NCI-H128 (cell line): ENCODE measurements around the gene MSH5.

ENCODE experiments used
- DNase-seq: peaks from one replicate; lab custom pipeline; 2025; ENCODE audit not compliant: unreplicated experiment; lab: John Stamatoyannopoulos, UW

The MSH5 gene

DNA sequence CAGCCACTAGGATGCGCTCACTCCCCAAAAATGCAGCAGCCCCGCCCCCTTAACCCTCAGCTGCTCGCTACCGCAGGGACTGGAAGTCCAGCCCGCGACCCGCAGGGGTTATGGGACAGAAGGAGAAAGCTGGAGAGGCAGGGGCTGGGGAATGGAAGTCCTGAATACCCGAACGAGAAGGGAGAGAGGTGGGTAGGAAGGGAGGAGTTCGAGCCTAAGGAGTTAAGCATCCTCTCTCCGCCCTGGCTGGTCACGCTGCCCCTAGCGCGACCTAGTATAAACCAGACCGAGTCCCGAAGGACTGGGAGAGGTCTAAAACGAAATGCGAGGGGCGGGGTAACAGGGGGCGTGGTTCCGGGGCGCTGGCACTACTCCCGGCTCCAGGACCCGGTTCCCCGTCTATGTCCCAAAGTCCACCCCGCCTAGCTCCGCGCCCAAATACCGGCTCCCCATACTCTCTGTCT is 10.3 kb upstream of the MSH5 start:
- peak; percentile 47 for DNase-seq

GRCh38 chr6:31729979-31730630 is 9.7 kb upstream of the MSH5 start:
- DNase-seq: no peak

GRCh38 chr6:31730631-31731086 is 9.1 kb upstream of the MSH5 start:
- DNase-seq: no peak

GRCh38 chr6:31732029-31732428 is 7.8 kb upstream of the MSH5 start:
- no peak for DNase-seq

DNA sequence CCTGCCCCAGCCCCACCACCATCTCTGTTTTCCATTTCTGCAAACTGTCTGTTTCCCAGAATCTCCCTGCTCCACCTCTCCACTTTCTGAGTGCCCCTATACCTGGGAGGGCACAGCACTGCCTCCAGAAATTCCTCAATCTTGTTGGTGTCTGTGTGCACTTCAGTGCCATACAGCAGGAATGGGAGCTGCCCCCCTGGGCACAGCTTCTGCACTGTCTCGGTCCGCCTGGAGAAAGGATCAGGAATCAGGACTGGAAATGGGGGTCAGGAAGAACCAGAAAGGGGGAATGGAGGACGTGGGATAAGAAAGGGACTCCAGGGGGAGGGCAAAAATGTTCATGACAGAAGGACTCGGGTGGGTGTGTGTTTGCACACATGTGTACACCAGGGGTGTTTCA is 6.1 kb upstream of the MSH5 start:
- no peak for DNase-seq

- DNase-seq: no peak
Measured at GRCh38 chr6:31734247-31734820, 5.5 kb upstream of the MSH5 start.

DNA sequence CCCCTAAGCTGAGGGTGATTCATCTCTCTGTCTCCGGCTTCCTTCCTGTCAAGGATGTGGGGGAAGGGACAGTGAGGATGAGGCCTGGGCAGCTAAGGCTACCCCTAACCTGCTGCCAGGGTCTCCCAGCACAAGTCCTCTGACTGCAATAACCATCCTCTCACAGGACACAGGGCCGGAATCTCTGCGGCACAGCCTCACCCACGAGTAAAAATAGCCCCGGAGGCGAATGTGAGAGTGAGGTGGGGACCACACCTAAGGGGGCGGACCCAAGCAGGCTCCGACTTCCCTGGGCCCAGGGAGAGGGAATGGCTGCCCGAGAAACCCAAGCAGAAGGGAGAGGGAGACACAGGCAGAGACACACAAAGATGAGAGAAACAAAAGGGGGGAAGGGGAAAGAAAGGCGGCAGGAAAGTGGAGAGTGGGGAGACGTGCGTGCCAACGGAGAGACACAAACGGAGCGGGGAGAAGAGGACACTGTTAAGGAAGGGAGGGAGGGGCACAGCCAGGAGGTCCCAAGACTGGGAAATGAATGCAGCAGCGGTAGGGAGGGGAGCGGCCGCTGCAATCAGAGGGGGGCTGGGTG is 4.9 kb upstream of the MSH5 start:
- no peak for DNase-seq

DNA sequence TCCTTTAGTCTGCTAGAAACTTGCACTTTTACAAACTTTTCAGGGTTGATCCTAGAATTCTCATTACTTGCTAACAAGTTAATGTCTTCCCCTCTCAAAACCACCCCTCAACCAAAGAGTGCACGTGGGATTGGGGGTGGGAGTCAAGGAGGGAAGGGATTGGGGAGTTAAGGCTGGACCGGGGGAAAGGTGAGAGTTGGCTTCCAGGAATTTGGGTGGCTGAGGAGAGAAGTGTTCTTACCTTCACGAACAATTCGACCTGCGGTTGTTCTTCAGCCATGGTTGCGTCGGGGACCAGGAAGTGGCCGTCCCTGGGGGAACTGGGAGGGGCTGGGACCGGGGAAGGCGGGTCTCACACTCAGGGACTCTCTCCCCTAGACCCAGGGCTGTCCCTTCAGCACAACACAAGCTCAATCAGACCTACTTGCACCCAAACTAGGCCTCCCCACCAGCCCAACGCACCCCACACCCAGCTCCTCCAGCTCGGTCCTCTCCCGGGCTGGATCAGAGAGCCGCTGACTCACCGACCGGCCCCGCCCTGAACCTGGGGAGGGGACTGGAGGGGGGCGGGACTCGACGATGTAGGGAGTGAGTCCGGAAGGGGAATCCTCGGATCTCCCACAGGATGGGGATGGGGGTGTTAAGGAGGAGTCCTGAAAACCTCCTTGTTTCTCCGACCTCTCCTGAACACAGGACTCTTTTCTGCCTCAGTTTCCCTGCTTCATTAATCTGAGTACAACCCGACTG is 3.6 kb upstream of the MSH5 start, which contains the start of gene CLIC1:
TSS of gene CLIC1 (minus strand) at position 510 of the 747 bp plus-strand sequence. CDS start at position 280, 230 bp downstream.
- DNase-seq: peak; percentile 54

GRCh38 chr6:31736768-31737314 is 3.0 kb upstream of the MSH5 start:
- DNase-seq: no peak

DNA sequence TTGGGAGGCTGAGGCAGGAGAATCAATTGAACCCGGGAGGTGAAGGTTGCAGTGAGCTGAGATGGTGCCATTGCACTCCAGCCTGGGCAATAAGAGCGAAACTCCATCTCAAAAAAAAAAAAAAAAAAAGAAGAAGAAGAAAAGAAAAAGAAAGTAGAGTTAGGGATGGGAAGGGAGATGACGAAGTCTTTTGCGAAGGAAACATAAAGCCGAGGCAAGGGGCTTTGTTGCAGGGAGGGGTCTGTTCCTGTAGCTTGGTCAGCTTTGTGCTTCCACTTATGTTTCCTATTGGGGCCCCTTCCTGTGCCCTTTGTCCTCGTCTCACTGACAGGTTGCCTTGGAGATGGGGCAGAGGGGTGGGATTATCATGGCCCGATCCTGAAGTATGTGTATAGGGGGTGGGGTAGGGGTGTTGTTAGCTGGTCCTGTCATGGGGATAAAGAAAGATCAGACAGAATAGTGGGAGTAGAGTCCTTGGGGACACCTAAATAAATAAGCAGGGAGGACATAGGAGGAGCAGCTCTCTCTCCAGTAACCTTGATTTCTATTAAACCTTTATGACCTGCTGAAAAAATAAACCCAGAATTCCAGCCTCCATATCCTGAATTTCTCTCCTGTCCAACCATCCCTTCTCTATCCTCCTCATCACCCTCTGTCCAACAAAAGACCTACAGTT is 2.4 kb upstream of the MSH5 start:
- DNase-seq: no peak

DNA sequence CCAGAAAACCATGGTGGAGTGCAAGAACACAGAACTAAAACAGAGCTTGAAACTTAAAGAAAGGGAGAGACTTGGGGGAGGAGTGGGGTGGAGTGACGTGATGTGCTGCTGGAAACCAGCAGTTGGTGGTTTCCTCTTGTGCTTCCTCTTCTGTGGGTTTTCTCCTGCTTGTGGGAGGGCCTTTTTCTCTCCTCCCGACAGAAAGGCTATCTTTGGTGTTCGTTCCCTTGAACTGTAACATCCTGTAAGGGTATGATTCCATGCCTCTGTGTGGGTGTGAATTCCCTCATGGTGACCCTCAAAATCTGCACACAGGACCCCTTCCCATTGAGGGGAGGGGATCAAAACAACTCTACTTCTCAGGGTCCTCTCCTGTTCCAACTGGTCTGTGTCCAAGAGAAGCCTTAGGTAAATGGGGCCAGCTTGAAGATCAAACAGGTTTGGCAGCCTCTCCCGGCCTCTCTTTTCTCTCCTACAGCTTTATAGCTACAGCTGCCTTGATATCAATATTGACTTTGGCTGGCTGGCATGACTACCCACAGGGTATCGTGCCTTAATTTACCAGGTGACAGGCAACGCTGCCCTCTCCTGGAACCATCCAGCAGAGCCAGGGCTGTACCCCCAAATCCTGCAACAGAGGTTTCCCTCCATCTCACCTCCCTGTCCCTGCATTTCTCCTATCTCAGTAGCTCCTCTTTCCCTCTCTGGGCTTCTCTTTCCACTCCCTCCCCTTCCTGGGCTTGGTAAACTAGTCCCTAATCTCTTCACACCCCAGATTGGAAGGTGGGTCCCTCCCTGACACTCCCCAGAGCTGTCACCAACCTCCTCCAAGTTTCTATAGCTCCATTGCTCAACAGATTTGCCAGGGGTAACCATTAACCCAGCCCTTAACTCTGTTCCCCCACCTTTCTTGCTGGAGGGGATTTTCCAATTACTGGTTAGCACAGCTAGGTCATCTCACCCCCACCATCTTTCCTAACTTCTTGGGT is 1.5 kb upstream of the MSH5 start:
- DNase-seq: no peak

GRCh38 chr6:31740397-31741223 is 805 bp downstream of the MSH5 start:
- DNase-seq: no peak

DNA sequence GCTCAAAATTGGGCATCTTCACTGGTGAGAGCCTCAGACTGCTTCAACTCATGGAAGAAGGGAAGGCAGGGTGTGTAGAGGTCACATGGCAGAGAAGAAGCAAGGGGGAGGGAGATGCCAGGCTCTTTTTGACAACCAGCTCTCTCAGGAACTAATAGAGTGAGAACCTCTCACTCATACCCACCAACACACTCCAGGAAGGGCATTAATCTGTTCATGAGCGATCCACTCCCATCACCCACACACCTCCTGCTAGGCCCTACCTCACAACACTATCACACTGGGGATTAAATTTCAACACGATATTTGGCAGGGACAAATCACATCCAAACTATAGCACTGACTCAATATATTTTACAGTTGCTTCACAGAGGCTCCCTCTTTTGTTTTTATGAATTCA is 2.0 kb downstream of the MSH5 start:
- DNase-seq: no peak

- no peak for DNase-seq
Measured at GRCh38 chr6:31742894-31743293, 3.1 kb downstream of the MSH5 start.

DNA sequence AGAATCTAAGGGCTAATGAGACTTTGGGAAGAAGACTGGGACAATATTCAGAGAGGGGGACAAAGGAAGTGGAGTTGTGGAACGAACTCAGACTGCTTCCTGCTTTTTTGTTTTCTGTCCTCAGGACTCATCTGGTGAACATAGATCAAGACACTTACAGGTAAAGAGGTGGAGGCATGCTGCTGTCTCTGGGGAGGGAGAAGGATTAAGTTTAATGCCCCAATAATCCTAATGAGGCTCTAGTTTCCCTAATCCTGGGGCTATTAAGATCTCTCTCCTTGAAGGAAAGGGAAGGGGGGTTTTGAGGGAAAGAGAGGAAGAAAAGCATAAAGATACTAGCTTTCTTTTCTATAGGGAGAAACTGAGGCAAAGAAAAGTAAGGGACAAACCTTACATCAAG is 4.6 kb downstream of the MSH5 start:
- no peak for DNase-seq

DNA sequence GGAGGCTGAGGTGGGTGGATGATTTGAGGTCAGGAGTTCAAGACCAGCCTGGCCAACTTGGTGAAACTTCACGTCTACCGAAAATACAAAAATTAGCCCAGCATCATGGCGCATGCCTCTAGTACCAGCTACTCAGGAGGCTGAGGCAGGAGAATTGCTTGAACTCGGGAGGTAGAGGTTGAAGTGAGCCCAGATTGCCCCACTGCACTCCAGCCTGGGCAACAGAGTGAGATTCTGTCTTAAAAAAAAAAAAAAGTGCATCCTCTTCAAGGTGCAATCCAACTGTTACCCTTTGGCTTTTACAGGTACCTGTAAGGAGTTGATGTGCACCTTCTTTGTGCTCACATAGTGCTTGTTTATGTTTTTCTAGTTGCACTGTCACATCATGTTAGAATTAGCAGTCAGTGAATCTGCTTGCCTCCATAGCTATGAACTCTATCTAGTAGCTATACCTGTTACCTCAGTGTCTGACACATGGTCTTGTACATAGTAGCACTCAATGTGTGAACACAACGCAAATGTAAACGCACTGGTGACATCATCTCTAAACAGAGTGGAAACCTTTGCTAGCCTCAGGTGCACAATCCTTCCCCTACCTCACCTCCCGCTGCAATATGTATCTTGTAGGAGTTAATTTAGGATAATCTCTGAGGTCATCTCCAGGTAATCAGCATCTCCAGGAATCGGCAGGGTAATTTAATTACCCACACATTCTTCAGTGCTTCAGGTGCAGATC is 9.7 kb downstream of the MSH5 start:
- DNase-seq: no peak

GRCh38 chr6:31750411-31751022 is 10.7 kb downstream of the MSH5 start:
- no peak for DNase-seq
